Measurements from ENCODE around the gene CALM1.

- TF ChIP-seq ZNF274 (IDR thresholded peaks at IDR 0.05; ENCODE audit: low read depth, low read length) = no peak
- no peak for TF ChIP-seq YY1 (IDR thresholded peaks at IDR 0.05; ENCODE audit: insufficient read depth, insufficient read length)
- no peak for TF ChIP-seq SUZ12 (IDR thresholded peaks at IDR 0.05; ENCODE audit: extremely low read depth, insufficient read depth, insufficient read length)
Measured at GRCh38 chr14:90429754-90430153, 32.9 kb downstream of the CALM1 start.

All from NT2/D1 (cell line).